NCI-H748 treated with DMSO at 0.1 percent for 48 hours (cell line): ENCODE results near the gene C1QL3.

Experiments
- DNase-seq: peaks from one replicate; lab custom pipeline; 2025; lab: John Stamatoyannopoulos, UW

Gene C1QL3

DNA sequence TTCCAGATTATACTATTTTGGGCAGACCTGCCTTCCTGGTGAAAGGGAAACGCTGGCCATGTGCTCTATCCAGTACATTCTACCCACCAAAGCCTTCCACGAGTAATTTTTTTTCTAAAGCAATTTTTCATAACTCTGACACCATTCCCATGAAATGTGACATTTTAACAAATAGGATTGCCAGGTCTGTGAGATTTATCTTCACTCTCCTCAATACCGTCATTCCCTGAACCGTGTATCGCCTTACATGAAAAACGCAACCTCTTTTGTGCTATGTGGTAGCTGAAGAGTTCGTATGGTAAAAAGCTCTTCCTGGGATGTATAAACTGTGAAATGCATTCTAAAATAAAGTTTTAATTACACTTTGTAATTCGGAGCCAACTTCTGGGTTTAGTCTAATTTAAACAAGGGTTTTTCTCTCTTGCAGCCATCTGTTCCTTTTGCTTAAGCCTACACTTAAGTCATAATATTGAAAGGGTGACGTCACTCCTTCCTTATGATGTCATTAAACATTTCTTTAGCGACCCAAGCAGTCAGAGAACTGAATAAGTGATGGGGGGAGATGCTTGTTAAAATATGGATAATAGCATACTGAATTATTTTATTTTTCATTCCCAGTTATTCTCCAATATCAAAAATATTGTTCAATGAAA lies 27.7 kb downstream of the C1QL3 start:
- DNase-seq: no peak

DNA sequence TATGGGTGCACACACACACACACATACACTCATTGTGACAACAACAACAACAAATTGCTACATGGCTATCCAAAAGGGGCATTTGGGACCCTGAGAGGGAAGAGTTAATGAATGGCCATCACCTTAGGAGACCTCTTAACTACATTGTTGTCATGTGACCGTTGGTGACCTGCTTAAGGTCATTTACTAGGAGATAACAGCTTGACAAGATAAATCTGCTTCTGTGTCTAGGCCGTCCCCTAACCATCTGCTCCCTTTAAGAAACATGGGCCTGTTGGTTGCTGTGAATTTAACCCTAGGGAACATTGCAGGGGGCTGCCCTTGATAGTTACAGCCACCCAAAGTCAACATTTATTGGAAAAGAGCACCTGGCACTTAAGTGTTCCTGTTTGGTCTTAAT lies 29.7 kb downstream of the C1QL3 start:
- peak; percentile 78 for DNase-seq

DNA sequence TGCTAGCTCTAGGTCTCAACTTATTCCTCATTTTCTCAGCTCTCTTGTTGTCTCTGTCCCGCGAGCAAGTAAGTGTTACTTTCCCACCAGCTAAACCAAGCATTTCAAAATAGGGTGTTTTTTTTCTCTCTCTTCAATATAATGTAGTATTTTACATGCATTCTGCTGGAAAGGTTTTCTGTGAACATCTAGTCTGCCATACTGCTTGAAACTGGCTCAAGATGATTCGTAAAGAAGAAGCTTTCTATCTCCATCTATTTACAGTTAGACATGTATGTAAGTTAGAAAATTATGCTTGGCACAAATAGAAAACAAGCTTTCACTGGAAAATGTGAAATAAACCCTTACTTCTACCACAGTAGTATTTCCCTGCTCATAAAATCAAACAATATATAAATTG lies 31.2 kb downstream of the C1QL3 start:
- DNase-seq: no peak

DNA sequence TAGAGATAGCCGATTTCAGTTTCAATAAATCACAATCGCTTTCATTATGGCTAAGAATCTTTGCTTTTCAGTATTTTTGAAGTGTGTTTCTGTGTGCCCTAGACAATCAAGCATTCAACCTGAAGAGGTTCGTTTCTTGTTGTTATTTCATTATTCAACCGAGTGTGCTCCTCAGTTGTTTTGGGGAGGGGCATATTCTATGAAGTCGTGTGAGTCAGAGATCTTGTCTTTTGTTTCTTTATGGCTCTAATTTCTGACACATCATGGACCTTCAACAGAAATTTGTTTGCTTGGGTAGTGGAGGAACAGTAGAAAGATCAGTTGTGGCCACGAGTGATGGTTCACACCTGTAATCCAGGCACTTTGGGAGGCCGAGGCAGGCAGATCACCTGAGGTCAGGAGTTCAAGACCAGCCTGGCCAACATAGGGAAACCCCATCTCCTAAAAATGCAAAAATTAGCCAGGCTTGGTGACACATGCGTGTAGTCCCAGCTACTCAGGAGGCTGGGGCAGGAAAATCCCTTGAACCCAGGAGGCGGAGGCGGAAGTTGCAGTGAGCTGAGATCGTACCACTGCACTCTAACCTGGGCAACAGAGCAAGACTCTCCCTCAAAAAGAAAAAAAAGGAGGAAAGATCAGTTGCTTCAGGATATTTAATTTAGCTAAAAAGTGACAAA lies 38.3 kb downstream of the C1QL3 start:
- DNase-seq: no peak

DNA sequence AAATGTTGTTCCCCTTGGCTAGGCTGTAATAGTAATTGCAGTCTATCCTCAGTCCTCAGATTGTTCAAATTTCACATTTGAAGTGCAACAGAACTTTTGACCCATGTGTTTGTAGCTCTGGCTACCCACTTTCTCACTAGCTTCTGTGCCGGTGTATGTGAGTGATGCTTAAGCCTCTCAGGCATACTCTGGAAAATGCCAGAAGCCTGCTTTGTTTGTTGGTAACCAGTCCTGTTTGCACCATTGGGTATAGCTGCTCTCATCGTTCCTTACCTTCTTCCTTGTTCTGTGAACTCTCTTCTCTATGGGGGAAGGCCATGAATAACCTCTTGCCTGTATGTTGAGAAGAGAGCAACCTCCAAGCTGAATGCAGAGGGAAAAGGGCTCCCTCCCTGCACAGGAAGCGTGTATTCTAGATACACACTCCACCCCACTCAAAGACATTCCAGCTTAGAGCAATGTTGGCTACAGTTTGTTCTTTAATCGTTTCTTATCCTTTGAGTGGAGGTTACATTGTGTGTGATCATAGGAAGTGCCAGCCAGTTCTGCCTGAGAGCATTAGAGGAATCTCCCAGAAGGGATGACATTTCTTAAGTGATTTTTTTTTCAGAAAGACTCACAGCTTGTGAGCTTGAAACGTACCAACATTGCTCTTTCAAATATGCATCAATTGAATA lies 40.5 kb downstream of the C1QL3 start:
- no peak for DNase-seq

DNA sequence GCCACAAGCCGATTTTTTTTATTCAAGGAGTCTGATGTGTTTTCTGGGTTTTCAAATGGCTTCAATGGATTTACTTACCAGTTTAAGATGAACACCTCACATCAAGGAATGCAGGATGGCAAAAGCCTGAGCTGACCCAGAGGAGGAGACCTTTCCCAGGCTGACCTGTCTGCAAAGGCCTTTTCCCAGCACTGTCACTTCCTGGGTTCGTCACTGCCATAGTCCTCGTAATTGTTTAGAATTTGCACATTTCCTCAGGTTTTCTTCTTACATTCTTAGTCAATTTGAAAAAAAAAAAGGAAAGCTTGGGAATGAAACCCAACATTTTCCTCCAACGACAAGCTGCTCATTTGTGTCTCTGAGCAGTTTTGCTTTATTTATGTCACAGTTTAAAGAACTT lies 42.9 kb downstream of the C1QL3 start:
- DNase-seq: no peak

DNA sequence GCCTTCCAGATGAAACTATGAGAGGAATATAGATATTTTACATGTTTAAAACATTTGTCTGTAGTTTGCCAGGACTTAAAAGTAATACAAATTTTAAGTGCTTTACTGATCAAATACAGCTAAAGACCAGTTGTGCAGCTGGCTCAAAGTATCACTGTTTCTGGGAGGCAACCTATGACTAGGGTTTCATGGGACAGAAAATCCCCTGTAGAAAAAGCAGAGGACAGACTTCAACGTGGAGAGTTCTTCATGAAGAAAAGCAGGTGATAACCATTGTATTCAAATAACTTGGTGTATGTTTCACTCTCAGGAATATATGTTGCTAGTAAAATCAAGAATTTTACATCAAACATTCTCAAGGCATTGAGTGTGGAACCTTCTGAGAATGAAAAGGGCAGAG lies 43.9 kb downstream of the C1QL3 start:
- no peak for DNase-seq

DNA sequence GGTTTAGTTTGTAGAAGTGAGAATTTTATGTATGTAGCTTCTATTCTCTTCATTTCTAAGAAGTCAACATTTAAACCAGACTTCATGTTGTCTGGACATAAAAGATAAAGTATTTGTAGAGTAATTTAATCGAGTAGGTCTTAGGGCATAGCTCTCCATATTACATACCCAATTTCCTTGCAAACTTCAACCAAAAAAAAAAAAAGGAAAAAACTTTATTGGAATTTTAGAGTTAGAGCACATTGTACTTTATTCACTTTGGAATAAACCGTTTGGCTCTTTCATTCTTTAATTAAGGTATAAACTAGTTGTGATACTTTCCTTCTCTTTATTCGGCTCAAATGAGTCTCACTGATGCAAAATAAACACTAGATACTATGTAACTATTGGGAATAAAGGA lies 48.9 kb downstream of the C1QL3 start:
- no peak for DNase-seq

DNA sequence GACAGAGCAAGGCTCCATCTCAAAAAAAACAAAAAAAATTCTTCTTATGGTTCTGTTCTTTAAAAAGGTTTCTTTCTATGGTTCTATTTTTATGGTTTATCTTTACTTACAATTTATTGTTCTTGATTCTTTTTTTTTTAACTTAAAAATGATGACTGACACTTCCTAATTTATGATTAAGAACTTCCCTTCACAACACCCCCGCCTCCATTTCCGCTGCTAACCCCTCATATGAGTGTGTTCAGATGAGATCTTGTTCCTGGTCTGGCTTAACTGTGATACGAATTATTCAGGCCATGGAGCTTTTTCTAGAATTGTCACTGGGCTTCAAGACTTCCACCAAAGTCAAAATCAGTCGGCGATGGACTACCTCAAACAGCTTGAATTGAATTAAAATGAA lies 50.9 kb downstream of the C1QL3 start:
- DNase-seq: no peak

DNA sequence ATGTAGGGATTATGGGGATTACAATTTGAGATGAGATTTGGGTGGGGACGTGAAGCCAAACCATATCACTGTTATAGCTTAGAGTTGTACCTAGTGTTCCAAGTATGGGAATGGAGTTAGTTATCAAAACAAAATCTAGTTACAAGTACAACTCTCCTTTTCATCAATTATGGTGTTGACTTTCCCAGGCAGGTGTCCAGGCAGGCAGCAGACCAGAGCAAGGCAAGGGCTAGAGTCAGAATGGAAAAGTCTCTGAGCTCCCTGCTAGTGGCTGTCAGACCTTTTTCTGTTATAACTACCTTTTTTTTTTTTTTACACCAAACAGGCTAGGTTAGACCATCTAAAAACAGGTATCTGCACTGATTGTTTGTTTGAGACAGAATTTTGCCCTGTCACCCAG lies 55.7 kb downstream of the C1QL3 start:
- DNase-seq: no peak
